HFF-Myc (cell line): Measurements from ENCODE around the gene PDE1A.

Experiments
- DNase-seq: peaks from one replicate; pipeline ENCODE4 v3.0.0-alpha.2; 2011; ENCODE audit warnings: low read depth; ENCODE audit errors: extremely low read depth
- H3K4me3 ChIP-seq: replicated peaks from 2 replicates; pipeline ENCODE4 v1.5.1; 2011; ENCODE audit warnings: low read depth, mild to moderate bottlenecking, control low read depth, low read length
- TF ChIP-seq, protein P1 (sequence below): IDR thresholded peaks from 2 replicates; pipeline ENCODE4 v1.5.1; 2012; ENCODE audit warnings: mild to moderate bottlenecking, low read depth, low read length, control low read depth; ENCODE audit errors: missing control alignments

PDE1A gene

DNA sequence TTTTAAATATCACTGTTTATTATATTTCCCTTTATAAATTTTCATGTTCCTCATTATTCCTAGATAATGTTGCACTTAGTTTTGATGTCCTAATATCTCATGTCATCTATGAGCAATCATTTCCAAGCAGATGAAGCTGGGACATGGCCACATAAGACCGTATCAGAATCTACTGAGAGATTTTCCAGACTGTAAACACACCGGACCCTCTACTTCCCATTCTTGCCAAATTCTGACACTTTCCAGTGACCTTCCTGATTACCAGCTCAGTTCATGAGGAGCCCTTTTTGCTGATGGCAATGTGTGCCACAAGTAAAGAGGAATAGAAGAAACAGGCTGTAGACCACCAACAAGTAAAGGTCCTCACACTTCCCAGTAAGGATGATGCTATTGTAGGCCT is 20.3 kb upstream of the PDE1A start:
- H3K4me3 ChIP-seq, result no peak overlapping the region
- DNase-seq, result no peak
- TF ChIP-seq, protein P1, sequence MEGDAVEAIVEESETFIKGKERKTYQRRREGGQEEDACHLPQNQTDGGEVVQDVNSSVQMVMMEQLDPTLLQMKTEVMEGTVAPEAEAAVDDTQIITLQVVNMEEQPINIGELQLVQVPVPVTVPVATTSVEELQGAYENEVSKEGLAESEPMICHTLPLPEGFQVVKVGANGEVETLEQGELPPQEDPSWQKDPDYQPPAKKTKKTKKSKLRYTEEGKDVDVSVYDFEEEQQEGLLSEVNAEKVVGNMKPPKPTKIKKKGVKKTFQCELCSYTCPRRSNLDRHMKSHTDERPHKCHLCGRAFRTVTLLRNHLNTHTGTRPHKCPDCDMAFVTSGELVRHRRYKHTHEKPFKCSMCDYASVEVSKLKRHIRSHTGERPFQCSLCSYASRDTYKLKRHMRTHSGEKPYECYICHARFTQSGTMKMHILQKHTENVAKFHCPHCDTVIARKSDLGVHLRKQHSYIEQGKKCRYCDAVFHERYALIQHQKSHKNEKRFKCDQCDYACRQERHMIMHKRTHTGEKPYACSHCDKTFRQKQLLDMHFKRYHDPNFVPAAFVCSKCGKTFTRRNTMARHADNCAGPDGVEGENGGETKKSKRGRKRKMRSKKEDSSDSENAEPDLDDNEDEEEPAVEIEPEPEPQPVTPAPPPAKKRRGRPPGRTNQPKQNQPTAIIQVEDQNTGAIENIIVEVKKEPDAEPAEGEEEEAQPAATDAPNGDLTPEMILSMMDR, result no peak

DNA sequence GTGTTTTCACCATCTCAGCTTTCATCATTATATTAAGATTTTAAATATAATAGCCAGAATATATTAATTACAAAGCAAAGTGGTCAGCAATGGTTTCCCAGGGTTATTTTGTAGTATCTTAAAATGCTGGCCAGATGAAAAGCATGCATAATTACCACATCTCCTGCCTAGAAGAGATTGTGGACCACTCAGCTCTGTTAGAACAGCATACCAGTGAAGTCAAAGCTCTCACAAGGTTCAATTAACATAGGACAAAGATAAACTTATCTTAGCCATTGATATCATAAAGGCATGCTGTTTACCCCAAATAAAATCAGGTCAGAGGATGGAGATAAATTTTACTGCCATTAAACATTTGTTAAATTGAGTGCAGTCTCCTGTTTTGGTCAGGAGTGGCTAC is 19.3 kb upstream of the PDE1A start:
- TF ChIP-seq, protein P1, result no peak
- no peak for DNase-seq
- H3K4me3 ChIP-seq, result no peak overlapping the region

DNA sequence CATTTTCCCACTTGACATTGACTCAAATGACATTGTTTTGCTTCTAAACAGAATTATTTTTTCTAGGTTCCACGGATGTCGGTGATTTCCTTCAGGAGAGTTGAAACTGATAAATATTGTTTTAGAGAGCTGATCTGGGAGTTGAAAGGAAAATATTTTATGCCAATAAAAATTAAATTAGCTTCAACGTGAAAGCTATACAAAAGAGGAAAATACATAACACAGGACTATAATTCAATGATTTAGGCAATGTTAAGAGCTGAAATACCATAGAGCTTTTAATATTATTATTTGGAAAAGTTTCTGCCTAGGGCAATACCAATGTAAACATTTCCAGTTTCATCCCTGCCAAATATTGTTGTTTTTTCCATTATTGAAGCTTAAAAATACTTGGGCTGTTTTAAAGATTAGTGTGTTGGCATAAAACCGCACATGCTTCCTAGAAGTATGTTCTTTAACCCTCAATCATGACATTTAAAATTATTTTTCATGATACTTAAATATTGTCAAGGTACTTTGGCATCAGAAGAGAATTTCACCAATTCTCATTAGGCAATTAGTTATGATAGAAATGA is 18.6 kb upstream of the PDE1A start:
- no peak for DNase-seq
- TF ChIP-seq, protein P1, result no peak
- H3K4me3 ChIP-seq, result no peak overlapping the region

DNA sequence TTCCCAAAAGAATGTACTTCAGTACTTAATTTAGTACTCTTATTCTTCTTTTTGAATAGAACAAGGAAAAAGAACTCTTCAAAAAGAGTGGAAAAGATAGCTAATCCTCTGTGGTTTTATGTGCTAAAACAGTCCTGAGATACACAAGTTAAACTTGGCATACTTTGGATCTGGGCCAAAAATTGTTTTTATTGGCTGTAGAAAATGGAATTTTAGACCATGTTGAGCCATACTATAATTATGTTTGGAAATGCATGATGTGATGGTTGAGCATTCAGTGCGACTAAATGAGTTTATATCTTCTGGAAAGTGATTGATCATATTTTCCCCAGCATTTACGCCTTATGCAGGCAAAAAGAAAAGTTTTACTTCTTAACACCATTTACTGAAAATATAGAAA is 18.0 kb upstream of the PDE1A start:
- TF ChIP-seq, protein P1, result no peak
- no peak for DNase-seq
- H3K4me3 ChIP-seq, result no peak overlapping the region

DNA sequence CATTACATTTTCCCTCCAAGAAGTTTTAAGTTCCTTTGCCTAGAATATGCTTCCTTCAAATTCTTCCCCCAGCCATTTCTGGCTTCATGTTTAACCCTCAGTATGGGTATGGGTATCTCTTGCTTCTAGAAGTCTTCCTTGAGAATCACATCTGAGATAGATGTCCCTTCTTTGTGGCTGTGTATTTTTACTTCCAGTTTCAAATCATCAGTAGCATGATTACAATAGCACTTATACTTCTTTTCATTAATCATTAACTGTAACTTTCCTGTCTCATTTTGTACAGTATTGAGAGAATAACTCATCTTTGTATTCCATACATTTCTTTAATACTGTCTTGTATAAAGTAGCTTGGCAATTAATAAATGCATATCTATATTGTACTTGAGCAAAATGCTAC is 17.3 kb upstream of the PDE1A start:
- H3K4me3 ChIP-seq, result no peak overlapping the region
- DNase-seq, result no peak
- TF ChIP-seq, protein P1, result no peak

DNA sequence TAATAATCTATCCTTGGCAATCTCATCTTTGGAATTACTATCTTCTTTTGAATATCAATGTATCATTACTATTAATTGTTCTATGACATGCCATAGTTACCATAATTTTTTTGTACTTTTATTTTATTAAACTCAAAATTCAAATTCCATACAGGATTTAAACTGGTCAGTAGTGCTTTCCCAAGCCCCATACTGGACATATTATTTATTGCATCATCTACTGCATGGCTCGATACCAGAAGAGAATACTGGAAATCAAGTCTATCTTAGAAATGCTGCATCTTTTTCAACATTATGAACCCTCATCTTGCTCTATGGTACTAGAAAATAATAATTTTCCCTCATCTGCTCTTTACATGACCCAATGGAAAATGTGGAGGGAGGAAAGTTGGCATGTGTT is 9.4 kb upstream of the PDE1A start:
- H3K4me3 ChIP-seq, result no peak overlapping the region
- TF ChIP-seq, protein P1, result no peak
- no peak for DNase-seq

DNA sequence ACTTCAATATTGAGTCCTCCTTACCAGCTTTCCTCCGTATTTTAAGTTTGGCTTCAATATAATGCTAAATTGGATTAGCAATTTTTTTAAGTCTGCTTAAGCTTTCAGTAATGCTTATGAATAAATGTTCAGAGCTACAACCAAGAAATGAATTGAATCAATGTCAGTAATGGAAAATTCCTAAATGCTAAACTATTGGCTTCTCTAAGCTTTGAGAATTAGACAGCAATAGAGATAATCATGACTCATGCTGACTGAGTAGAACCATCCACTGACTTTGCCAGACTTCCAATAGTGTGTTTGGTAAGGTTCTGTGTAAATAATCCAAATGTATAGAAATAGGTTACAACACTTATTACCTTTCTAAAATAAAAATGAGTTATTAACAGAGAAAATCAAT is 8.9 kb upstream of the PDE1A start:
- DNase-seq, result no peak
- TF ChIP-seq, protein P1, result no peak
- no peak overlapping the region for H3K4me3 ChIP-seq
